Stimulated activated CD4-positive, alpha-beta T cell treated with anti-CD3 and anti-CD28 coated beads, Interleukin-4, amount 100 ng/mL, for 48 hours (primary cell): Measurements from ENCODE around the gene DHRS11.

Experiments used
- DNase-seq, 2 donors: peaks; one replicate each; pipeline ENCODE4 v3.0.0-alpha.2; 2020; ENCODE audit warnings: low read depth in 2 of 2

The DHRS11 gene

GRCh38 chr17:36614081-36614480, 22.4 kb downstream of the DHRS11 start:
- DNase-seq, result no peak

- DNase-seq, result no peak
Measured at GRCh38 chr17:36614933-36615332, 23.3 kb downstream of the DHRS11 start.

GRCh38 chr17:36616061-36617029, 24.7 kb downstream of the DHRS11 start:
- DNase-seq, result no peak

GRCh38 chr17:36617773-36618172, 26.1 kb downstream of the DHRS11 start:
- DNase-seq, result no peak

- no peak for DNase-seq
Measured at GRCh38 chr17:36623281-36623680, 31.6 kb downstream of the DHRS11 start.

GRCh38 chr17:36625188-36625587, 33.5 kb downstream of the DHRS11 start:
- no peak for DNase-seq

GRCh38 chr17:36627101-36627500, 35.4 kb downstream of the DHRS11 start:
- DNase-seq, result no peak

GRCh38 chr17:36628576-36628975, 36.9 kb downstream of the DHRS11 start:
- no peak for DNase-seq

- DNase-seq, result peak; percentile 68 to 76
Measured at GRCh38 chr17:36629252-36629847, 37.7 kb downstream of the DHRS11 start.

- no peak for DNase-seq
Measured at GRCh38 chr17:36629970-36630502, 38.4 kb downstream of the DHRS11 start.

GRCh38 chr17:36631022-36631421, 39.3 kb downstream of the DHRS11 start:
- no peak for DNase-seq

GRCh38 chr17:36632916-36633771, 41.5 kb downstream of the DHRS11 start:
- no peak for DNase-seq

- DNase-seq, result no peak
Measured at GRCh38 chr17:36640346-36640745, 48.7 kb downstream of the DHRS11 start.

GRCh38 chr17:36640836-36641235, 49.2 kb downstream of the DHRS11 start:
- DNase-seq, result no peak

- no peak for DNase-seq
Measured at GRCh38 chr17:36641331-36641876, 49.7 kb downstream of the DHRS11 start.

- no peak for DNase-seq
Measured at GRCh38 chr17:36641877-36642845, 50.5 kb downstream of the DHRS11 start.

GRCh38 chr17:36643086-36643685, 51.5 kb downstream of the DHRS11 start:
- no peak for DNase-seq

GRCh38 chr17:36645422-36645821, 53.7 kb downstream of the DHRS11 start:
- no peak for DNase-seq

GRCh38 chr17:36647636-36648035, 56.0 kb downstream of the DHRS11 start:
- DNase-seq, result no peak
